H9 (cell line): ENCODE results near the gene NUDT16. TPM values are rescaled to one million over a fixed set of nuclear protein-coding genes. Genes with fewer than 3 reads are reported as not detected.

Source experiments
- DNase-seq: peaks from one replicate; pipeline ENCODE4 v3.0.0-alpha.2; 2017
- H2AFZ ChIP-seq: one replicate; pipeline ENCODE4 v1.6.1; 2013; ENCODE audit warnings: mild to moderate bottlenecking, low read length, control low read depth, moderate library complexity
- H2AK5ac ChIP-seq: 2 replicates; pipeline ENCODE4 v1.6.1; 2013; ENCODE audit warnings: low read length, control low read depth, mixed read lengths; ENCODE audit not compliant: insufficient read length
- H2BK120ac ChIP-seq: one replicate; pipeline ENCODE4 v1.6.1; 2013; ENCODE audit warnings: low read depth, mild to moderate bottlenecking, low read length, control low read depth, inconsistent platforms; ENCODE audit not compliant: poor library complexity, severe bottlenecking
- H2BK12ac ChIP-seq: 2 replicates; pipeline ENCODE4 v1.6.1; 2013; ENCODE audit warnings: low read length, control low read depth, mixed read lengths, low read depth; ENCODE audit not compliant: insufficient read length
- H2BK15ac ChIP-seq: 2 replicates; pipeline ENCODE4 v1.6.1; 2013; ENCODE audit warnings: low read depth, low read length, control low read depth
- H2BK20ac ChIP-seq: one replicate; pipeline ENCODE4 v1.6.1; 2013; ENCODE audit warnings: low read depth, mild to moderate bottlenecking, low read length, control low read depth, inconsistent platforms; ENCODE audit not compliant: poor library complexity, severe bottlenecking
- H2BK5ac ChIP-seq: 2 replicates; pipeline ENCODE4 v1.6.1; 2013; ENCODE audit warnings: low read length, control low read depth, mixed read lengths; ENCODE audit not compliant: insufficient read length
- H3K14ac ChIP-seq: 2 replicates; pipeline ENCODE4 v1.6.1; 2013; ENCODE audit warnings: low read length, control low read depth; ENCODE audit not compliant: insufficient read depth
- H3K18ac ChIP-seq: 2 replicates; pipeline ENCODE4 v1.6.1; 2013; ENCODE audit warnings: low read depth, mild to moderate bottlenecking, mixed read lengths, low read length, control low read depth; ENCODE audit not compliant: insufficient read length
- H3K23ac ChIP-seq: 2 replicates; pipeline ENCODE4 v1.6.1; 2013; ENCODE audit warnings: low read length, control low read depth, mixed read lengths, low read depth; ENCODE audit not compliant: insufficient read length
- H3K23me2 ChIP-seq: 2 replicates; pipeline ENCODE4 v1.6.1; 2013; ENCODE audit warnings: low read depth, mild to moderate bottlenecking, mixed read lengths, low read length, control low read depth; ENCODE audit not compliant: insufficient read length, poor library complexity, severe bottlenecking
- H3K27ac ChIP-seq: 2 replicates; pipeline ENCODE4 v1.5.1; 2013; ENCODE audit warnings: low read length, control low read depth, mixed read lengths, low read depth; ENCODE audit not compliant: insufficient read length
- H3K27me3 ChIP-seq: 2 replicates; pipeline ENCODE4 v1.6.1; 2013; ENCODE audit warnings: low read length, control low read depth, inconsistent platforms; ENCODE audit not compliant: insufficient read depth
- H3K4ac ChIP-seq: 2 replicates; pipeline ENCODE4 v1.6.1; 2013; ENCODE audit warnings: low read depth, mild to moderate bottlenecking, control low read depth, inconsistent platforms, low read length, moderate library complexity
- H3K4me1 ChIP-seq: 2 replicates; pipeline ENCODE4 v1.6.1; 2013; ENCODE audit warnings: low read length, control low read depth, inconsistent platforms; ENCODE audit not compliant: insufficient read depth
- H3K4me2 ChIP-seq: 2 replicates; pipeline ENCODE4 v1.6.1; 2013; ENCODE audit warnings: low read length, control low read depth, mixed read lengths; ENCODE audit not compliant: insufficient read length, insufficient read depth
- H3K56ac ChIP-seq: 2 replicates; pipeline ENCODE4 v1.6.1; 2013; ENCODE audit warnings: low read depth, mild to moderate bottlenecking, mixed read lengths, low read length, control low read depth; ENCODE audit not compliant: insufficient read length
- H3K79me1 ChIP-seq: 2 replicates; pipeline ENCODE4 v1.6.1; 2013; ENCODE audit warnings: low read depth, mild to moderate bottlenecking, moderate library complexity, low read length, control low read depth, inconsistent platforms; ENCODE audit not compliant: insufficient read depth, poor library complexity, severe bottlenecking
- H3K79me2 ChIP-seq: 2 replicates; pipeline ENCODE4 v1.6.1; 2013; ENCODE audit warnings: low read length, control low read depth, inconsistent platforms; ENCODE audit not compliant: insufficient read depth
- H3K9ac ChIP-seq: 2 replicates; pipeline ENCODE4 v1.6.1; 2013; ENCODE audit warnings: low read length, control low read depth, mixed read lengths; ENCODE audit not compliant: insufficient read length; ENCODE audit errors: extremely low read depth
- H3K9me3 ChIP-seq: one replicate; pipeline ENCODE4 v1.6.1; 2013; ENCODE audit warnings: low read depth, low read length, inconsistent platforms; ENCODE audit not compliant: control insufficient read depth
- H3T11ph ChIP-seq: one replicate; pipeline ENCODE4 v1.6.1; 2013; ENCODE audit warnings: mild to moderate bottlenecking, low read length, control low read depth, inconsistent platforms
- H4K20me1 ChIP-seq: one replicate; pipeline ENCODE4 v1.6.1; 2013; ENCODE audit not compliant: control insufficient read depth, insufficient read length, insufficient read depth
- H4K5ac ChIP-seq: 2 replicates; pipeline ENCODE4 v1.6.1; 2013; ENCODE audit warnings: low read depth, mild to moderate bottlenecking, mixed read lengths, low read length, control low read depth; ENCODE audit not compliant: insufficient read length
- H4K8ac ChIP-seq: replicated peaks from 2 replicates; pipeline ENCODE4 v1.6.1; 2013; ENCODE audit warnings: low read length, control low read depth, mixed read lengths, low read depth; ENCODE audit not compliant: insufficient read length
- H4K91ac ChIP-seq: 2 replicates; pipeline ENCODE4 v1.6.1; 2013; ENCODE audit warnings: low read depth, mild to moderate bottlenecking, moderate library complexity, mixed read lengths, low read length, control low read depth; ENCODE audit not compliant: insufficient read length
- H3K27ac Mint-ChIP-seq, 3 experiments: 2 replicates in 2 of 3; 3 replicates in 1 of 3; pipeline ENCODE4 v1.8.0; 2020 to 2021; ENCODE audit warnings: mixed read lengths in 3 of 3, mild to moderate bottlenecking in 1 of 3, moderate library complexity in 1 of 3
- H3K27me3 Mint-ChIP-seq: 2 replicates; pipeline ENCODE4 v1.8.0; 2021; ENCODE audit warnings: low read depth, mild to moderate bottlenecking, moderate library complexity, mixed read lengths
- H3K36me3 Mint-ChIP-seq, 3 experiments: 2 replicates in 2 of 3; 3 replicates in 1 of 3; pipeline ENCODE4 v1.8.0; 2020 to 2021; ENCODE audit warnings: low read depth in 3 of 3, mixed read lengths in 3 of 3; ENCODE audit not compliant: insufficient read depth in 1 of 3
- H3K4me1 Mint-ChIP-seq, 2 experiments: 2 replicates each; pipeline ENCODE4 v1.8.0; 2020; ENCODE audit warnings: mixed read lengths in 2 of 2
- H3K4me3 Mint-ChIP-seq, 2 experiments: 2 replicates in 1 of 2; 3 replicates in 1 of 2; pipeline ENCODE4 v1.8.0; 2020 to 2021; ENCODE audit warnings: mild to moderate bottlenecking in 2 of 2, mixed read lengths in 2 of 2, moderate library complexity in 1 of 2
- H3K9me3 Mint-ChIP-seq, 2 experiments: 2 replicates in 1 of 2; 3 replicates in 1 of 2; pipeline ENCODE4 v1.8.0; 2020; ENCODE audit warnings: mild to moderate bottlenecking in 2 of 2, mixed read lengths in 2 of 2, moderate library complexity in 1 of 2
- total RNA-seq: library from RNA; stranded (reverse); gene quantifications from 2 replicates; pipeline ENCODE4 v1.2.1, GENCODE V29; 2021
- TF ChIP-seq, protein P1 (sequence below): fragments of 200-600 bp; sonication (generic); conservative IDR thresholded peaks from 3 replicates; pipeline ENCODE4 v1.8.0; 2021; ENCODE audit warnings: antibody characterized with exemption, mild to moderate bottlenecking

Gene NUDT16
- total RNA-seq, 1 experiment from 2014 or later = 18.2 TPM

DNA sequence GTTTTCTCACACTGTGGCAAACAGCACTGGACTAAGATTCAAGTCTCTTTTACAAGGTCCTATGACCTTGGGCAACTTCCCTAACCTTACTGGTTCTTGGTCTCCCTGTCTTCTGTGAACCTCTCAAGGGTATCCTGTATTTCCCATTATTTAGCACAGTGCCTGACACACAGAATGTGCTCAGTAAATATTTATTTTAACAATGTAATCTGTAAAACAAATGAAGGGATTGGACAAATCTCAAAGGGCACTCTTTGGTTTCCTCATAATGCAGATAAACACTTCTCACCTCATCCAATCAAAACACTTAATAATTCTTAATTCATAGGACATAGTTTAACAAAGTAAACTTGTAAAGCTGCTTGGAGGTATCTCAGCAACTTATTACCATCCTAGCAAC lies 12.8 kb downstream of the NUDT16 start:
- TF ChIP-seq, protein P1, sequence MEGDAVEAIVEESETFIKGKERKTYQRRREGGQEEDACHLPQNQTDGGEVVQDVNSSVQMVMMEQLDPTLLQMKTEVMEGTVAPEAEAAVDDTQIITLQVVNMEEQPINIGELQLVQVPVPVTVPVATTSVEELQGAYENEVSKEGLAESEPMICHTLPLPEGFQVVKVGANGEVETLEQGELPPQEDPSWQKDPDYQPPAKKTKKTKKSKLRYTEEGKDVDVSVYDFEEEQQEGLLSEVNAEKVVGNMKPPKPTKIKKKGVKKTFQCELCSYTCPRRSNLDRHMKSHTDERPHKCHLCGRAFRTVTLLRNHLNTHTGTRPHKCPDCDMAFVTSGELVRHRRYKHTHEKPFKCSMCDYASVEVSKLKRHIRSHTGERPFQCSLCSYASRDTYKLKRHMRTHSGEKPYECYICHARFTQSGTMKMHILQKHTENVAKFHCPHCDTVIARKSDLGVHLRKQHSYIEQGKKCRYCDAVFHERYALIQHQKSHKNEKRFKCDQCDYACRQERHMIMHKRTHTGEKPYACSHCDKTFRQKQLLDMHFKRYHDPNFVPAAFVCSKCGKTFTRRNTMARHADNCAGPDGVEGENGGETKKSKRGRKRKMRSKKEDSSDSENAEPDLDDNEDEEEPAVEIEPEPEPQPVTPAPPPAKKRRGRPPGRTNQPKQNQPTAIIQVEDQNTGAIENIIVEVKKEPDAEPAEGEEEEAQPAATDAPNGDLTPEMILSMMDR = no peak
- no peak overlapping the region for H2BK5ac ChIP-seq
- no peak overlapping the region for H3K18ac ChIP-seq
- H3K4me3 Mint-ChIP-seq = no peak overlapping the region
- H4K91ac ChIP-seq = no peak overlapping the region
- no peaks in the 10 kb centered on the region for H4K20me1 ChIP-seq
- no peak overlapping the region for H3K23ac ChIP-seq
- no peaks in the 10 kb centered on the region for H3K23me2 ChIP-seq
- H3K27me3 ChIP-seq = no peaks in the 10 kb centered on the region
- no peak overlapping the region for H2AFZ ChIP-seq
- no peak for DNase-seq
- no peak overlapping the region for H2BK12ac ChIP-seq
- no peak overlapping the region for H3T11ph ChIP-seq
- peaks cover 0 to 2% of the 10 kb centered on the region in 2 experiments; a peak in 1 of 4 replicates for H3K4me1 Mint-ChIP-seq
- H3K27me3 Mint-ChIP-seq = no peaks in the 10 kb centered on the region
- no peak overlapping the region for H3K56ac ChIP-seq
- no peaks in the 10 kb centered on the region for H3K4me1 ChIP-seq
- no peak overlapping the region for H3K9ac ChIP-seq
- no peak overlapping the region for H2BK15ac ChIP-seq
- no peak overlapping the region for H4K8ac ChIP-seq
- H3K9me3 ChIP-seq = no peaks in the 10 kb centered on the region
- no peaks in the 10 kb centered on the region for H3K9me3 Mint-ChIP-seq
- no peaks in the 10 kb centered on the region for H3K79me1 ChIP-seq
- H3K27ac Mint-ChIP-seq = no peak overlapping the region
- H3K36me3 Mint-ChIP-seq = no peaks in the 10 kb centered on the region
- H4K5ac ChIP-seq = no peak overlapping the region
- no peak overlapping the region for H2BK20ac ChIP-seq
- no peak overlapping the region for H2BK120ac ChIP-seq
- no peaks in the 10 kb centered on the region for H3K79me2 ChIP-seq
- no peak overlapping the region for H3K14ac ChIP-seq
- no peak overlapping the region for H2AK5ac ChIP-seq
- no peak overlapping the region for H3K4me2 ChIP-seq
- no peak overlapping the region for H3K27ac ChIP-seq
- H3K4ac ChIP-seq = no peak overlapping the region
